SU-DHL-6 (cell line): ENCODE measurements around the gene KRT9.

Source experiments
- EZH2phosphoT487 ChIP-seq: fragments of 200-600 bp; sonication (generic), shearing (Covaris generic); conservative IDR thresholded peaks from 2 replicates; pipeline ENCODE4 v1.6.1; 2018; ENCODE audit warnings: mild to moderate bottlenecking, antibody characterized with exemption, low read length, moderate library complexity, mixed read lengths
- TF ChIP-seq, protein P1 (sequence below): fragments of 200-600 bp; sonication (generic); IDR thresholded peaks from one replicate; pipeline ENCODE4 v1.5.1; 2017; ENCODE audit warnings: antibody characterized with exemption, mild to moderate bottlenecking, low read length, moderate library complexity; ENCODE audit not compliant: insufficient read depth, poor library complexity, severe bottlenecking

- TF ChIP-seq, protein P1, sequence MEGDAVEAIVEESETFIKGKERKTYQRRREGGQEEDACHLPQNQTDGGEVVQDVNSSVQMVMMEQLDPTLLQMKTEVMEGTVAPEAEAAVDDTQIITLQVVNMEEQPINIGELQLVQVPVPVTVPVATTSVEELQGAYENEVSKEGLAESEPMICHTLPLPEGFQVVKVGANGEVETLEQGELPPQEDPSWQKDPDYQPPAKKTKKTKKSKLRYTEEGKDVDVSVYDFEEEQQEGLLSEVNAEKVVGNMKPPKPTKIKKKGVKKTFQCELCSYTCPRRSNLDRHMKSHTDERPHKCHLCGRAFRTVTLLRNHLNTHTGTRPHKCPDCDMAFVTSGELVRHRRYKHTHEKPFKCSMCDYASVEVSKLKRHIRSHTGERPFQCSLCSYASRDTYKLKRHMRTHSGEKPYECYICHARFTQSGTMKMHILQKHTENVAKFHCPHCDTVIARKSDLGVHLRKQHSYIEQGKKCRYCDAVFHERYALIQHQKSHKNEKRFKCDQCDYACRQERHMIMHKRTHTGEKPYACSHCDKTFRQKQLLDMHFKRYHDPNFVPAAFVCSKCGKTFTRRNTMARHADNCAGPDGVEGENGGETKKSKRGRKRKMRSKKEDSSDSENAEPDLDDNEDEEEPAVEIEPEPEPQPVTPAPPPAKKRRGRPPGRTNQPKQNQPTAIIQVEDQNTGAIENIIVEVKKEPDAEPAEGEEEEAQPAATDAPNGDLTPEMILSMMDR, result no peak
- no peak for TF ChIP-seq EZH2phosphoT487
These were observed 49.3 kb downstream of the KRT9 start for GRCh38 chr17:41522301-41523224.
